Measurements from ENCODE around the gene KIF23.

The KIF23 gene

GRCh38 chr15:69395460-69395859 lies 18.7 kb upstream of the KIF23 start:
- DNase-seq: no peak

DNA sequence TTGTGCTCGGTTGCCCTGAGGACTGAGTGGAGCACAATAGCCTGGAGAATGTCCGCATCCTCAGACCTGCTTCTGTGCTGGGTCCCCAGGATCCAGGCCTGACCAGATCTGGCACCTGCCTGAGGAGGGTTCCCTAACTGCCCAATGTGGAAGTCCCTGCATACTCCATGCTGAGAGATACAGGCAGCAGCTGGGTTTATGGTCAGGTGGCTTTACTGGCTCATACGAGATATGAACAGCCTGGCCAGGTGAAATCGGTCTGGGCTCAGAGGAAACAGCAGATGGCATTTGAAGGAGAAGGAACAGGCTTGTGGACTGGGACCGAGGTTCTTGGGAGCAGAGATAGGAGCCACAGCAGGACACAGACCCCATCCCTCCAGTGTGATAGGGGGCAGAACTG lies 18.2 kb upstream of the KIF23 start:
- no peak for DNase-seq

DNA sequence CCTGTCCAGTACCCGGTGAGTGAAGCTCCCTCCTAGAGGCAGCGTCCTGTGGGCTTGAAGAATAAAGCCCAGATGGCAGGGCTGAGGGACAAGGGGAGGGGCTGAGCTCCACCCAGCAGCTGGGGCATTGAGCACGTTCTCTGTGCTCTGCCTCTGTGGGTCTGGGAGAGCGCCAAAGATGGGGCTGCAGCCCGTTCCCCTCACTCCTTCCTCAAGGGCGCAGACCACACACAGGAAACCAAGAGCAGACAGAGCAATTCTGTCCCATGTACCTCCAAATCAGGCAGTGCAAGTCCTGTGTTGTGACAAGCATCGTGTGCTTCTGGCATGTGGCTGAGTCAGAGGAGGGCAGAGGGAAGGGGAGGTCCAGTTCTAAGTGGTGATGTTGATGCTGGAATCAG lies 15.7 kb upstream of the KIF23 start:
- DNase-seq: peak; percentile 63

GRCh38 chr15:69400850-69401249 lies 13.3 kb upstream of the KIF23 start:
- no peak for DNase-seq

DNA sequence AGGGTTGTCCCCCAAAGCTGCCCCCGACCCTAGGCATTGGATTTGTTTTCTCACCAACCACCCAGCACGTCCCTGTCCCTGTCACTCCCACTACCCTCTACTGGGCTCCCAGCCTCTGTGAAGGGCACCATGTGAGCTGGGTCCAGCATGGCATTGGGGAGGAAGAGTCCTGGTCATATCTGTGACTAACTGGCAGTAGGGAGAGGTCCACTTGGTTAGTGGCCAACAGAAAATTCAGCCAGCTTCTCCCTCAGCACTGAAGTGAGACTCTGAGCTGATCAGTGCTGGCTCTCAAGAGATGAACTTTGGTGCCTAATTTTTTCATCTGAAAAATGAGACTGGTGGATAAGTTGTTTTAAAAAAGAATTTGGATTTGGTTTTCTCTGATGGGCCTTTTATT lies 11.3 kb upstream of the KIF23 start:
- DNase-seq: no peak

- DNase-seq: no peak
These were observed 10.6 kb upstream of the KIF23 start for GRCh38 chr15:69403594-69403993.

- no peak for DNase-seq
These were observed 9.0 kb upstream of the KIF23 start for GRCh38 chr15:69405110-69405509.

DNA sequence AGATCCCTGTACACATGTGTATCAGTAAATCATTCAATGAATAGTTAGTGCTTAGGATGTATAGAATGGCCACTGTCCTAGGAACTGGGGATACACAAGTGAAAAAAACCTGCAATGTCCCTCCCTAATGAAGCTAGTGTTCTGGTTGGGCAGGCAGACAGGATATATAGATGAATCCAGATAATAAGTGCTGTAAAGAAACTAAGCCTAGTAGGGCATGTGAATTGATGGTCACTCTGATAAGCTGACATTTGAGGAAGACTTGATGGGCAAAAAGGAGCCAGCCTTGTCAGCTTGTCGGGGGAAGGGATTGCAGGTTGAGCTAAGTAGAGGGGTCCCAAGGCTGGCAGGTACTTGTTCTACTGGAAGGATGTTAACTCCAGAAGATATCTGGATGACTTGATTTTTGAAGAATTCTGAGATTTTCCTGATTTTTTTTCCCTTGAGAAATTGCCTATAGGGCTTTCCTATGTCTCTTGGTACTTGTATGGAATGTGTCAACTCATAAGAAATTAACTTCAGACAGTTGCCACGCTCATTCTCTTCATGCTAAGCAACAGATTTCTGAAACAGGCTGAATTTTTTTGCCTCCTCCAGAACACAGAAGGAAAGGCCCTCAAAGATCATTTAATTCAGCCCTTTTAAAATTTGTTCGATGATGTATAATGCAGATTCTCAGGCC lies 6.3 kb upstream of the KIF23 start:
- no peak for DNase-seq

GRCh38 chr15:69408841-69409240 lies 5.3 kb upstream of the KIF23 start:
- no peak for DNase-seq

DNA sequence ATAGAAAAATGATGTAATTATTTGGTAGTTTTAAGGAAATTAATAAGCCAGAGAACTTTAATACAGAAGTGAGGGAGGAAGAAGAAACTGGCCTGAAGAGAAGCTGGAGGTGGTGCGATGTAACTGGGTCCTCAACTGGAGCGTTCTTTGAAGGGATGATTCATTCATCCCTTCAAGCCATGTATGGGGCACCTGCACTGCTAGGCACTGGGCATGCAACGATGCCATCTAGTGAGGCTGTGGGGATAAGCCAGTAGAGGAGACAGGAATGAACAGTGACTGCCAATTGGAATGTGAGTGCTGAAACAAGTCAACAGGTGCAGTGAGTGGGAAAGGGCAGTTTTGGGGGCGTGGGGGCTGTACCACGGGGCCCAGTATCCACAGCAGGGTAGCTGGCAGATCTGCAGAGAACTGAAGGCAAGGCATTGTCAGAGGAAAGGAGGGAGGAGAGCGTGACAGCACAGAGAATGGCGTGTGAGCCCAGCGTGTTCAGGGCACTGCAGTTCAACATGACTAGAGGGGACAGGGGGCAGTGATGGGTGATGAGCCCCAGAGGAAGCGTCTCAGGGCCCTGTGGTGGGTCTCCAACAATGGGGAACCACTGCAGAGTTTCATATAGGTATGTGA lies 3.8 kb upstream of the KIF23 start:
- peak; percentile 71 for DNase-seq

- no peak for DNase-seq
These were observed 1.9 kb upstream of the KIF23 start for GRCh38 chr15:69412274-69412673.

DNA sequence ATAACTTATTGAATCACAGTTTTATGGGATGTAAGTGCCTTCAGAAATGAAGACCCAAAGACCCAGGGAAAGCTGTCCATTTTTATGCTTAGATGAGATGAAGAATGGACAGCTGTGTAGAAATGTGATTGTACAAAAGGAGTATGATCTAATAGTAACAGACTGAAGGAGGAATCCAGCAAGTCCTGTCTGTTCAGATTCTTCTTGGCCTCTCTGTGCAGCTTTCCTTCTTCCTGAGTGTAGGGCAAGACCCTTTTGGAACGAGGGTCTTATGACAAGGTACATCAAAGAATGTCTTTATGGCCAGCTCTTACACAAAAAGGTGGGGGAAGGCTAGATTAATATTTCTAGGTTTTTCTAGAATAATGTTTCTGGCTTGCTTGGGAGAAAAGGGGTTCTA lies 1.4 kb upstream of the KIF23 start:
- no peak for DNase-seq

DNA sequence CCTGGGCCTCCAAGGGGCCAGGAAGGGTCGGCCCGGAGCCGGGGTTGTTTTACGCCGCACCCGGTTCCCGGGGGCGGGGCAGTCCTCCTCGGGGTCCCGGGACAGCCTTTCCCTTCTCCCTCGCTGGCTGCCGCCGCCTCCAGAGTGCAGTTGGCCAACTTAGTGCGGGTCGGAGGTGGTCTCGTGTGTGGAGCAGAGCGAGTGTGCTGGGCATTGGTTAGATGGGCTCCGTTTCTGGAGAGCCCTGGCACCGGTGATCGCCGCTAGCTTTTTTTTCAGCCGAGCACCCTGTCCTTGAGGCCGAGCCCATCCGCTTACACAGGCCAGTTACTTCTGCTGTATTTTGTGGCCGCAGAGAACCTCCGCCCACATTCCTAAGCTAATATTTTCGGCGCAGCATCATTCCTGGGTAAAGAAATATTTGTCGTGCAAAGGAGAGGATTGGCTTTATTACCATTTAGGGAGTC lies 585 bp downstream of the KIF23 start:
- DNase-seq: peak; percentile 80

GRCh38 chr15:69415381-69415780 lies 1.2 kb downstream of the KIF23 start:
- no peak for DNase-seq

DNA sequence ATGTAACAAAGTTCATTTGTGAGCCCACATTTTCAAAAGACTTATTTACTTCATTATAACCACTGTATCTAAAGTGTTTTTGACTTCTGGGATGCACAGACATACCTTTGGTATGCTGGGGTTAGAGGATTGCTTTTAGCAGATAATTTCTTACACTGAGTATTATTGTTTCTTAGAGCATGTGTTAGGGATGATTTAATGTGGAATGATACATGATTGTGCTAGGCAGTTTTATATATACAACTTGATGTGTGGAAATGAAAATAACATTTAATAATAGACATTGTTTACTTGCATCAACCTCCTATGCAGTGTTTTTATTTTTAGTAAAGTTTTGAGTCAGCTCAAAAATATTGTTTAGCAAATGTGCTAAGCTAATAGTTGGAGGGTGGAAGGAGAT lies 3.4 kb downstream of the KIF23 start:
- no peak for DNase-seq

DNA sequence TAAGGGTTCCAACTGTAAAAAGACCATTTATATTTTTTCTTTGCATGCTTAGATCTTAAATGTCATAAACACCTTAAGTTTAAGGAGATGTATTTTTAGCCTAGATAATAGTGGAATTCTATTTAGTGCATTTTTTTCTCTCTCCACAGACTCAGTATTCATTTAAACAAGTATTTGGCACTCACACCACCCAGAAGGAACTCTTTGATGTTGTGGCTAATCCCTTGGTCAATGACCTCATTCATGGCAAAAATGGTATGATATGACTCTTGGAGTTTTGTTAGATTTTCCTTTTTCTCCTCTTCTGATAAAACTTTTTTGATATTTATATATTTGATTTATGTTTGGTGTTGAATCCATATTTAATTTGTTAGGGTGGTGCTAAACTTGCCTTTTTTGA lies 7.3 kb downstream of the KIF23 start:
- no peak for DNase-seq

DNA sequence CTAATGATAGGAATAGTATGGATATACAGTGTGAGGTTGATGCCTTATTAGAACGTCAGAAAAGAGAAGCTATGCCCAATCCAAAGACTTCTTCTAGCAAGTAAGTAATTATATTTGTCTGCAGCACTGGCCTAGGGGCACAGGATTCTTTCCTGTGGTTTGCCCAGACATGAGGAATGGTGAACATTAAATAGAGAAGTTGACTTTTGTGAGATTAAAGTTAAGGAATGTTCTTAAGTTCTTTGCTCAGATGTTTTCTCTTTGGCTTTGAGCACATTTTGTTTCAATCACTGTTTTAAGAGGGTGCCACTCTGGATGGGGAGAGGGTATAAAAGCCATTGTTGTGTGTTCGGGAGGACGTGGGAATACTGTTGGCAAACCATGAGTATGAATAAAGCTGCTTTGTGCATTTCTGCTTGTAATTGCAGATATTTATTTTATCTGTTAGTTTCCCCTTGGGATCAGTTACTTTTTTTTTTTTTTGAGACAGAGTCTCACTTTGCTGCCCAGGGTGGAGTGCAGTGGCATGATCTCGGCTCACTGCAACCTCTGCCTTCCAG lies 8.3 kb downstream of the KIF23 start:
- no peak for DNase-seq

GRCh38 chr15:69424001-69424400 lies 9.9 kb downstream of the KIF23 start:
- no peak for DNase-seq

DNA sequence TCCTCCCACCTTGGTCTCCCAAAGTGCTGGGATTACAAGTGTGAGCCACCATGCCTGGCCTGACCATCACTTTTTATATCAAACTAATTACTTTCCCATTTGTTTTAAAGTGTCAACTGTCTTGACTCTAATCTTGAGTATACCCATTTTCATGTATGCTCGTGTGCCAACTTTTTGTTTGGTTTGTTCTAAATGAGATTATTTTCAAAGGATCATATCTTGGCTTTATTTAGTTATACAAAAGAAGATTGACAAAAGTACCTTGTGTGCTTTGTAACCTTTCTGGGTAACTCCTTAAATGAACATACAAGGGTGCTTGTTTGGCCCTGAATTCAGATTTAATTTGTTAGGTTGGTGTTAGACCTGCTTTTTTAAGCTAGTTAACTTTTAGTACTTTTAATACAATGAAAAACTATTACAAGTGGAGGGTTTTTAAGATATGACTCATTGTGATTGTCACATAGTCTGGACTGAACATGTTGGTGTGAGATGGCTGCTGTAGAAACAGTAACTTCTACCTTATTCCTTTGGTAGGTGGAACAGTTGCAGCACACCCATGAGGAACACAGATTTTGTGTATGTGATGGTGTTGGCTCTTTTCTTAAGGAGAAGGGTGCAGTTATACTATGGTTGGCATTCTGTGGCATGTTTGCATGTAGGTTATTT lies 10.7 kb downstream of the KIF23 start:
- DNase-seq: no peak

DNA sequence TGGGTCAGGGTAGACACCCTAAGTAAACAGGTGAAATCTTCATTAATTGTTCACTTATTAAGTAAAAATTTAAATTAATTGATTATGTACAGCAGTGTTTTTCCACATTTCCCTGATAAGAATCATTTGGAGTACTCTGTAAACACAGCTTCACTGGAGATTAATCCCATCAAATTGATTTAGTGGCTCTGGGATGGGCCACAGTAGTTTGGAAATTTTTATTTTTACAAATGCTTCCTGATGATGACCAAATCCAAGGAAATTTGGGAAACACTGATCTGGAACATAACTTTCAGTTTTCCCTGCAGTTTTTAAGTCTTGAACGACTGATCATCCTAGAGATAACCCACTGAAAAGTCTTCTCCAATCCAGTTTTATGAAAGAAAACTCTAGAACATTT lies 19.7 kb downstream of the KIF23 start:
- DNase-seq: no peak

- no peak for DNase-seq
These were observed 20.1 kb downstream of the KIF23 start for GRCh38 chr15:69434238-69434637.

GRCh38 chr15:69434679-69435078 lies 20.5 kb downstream of the KIF23 start:
- no peak for DNase-seq

- no peak for DNase-seq
These were observed 21.8 kb downstream of the KIF23 start for GRCh38 chr15:69435985-69436384.

GRCh38 chr15:69436951-69437350 lies 22.8 kb downstream of the KIF23 start:
- no peak for DNase-seq
